AG10803 (cell line): Measurements from ENCODE around the gene KIAA1217.

ENCODE experiments used
- DNase-seq: peaks from one replicate; pipeline ENCODE4 v3.0.0; 2010; ENCODE audit warnings: low read depth
- H3K4me3 ChIP-seq: 2 replicates; pipeline ENCODE4 v1.5.1; 2011; ENCODE audit warnings: mild to moderate bottlenecking, low read length, control low read depth
- TF ChIP-seq, protein P1 (sequence below): conservative IDR thresholded peaks from 2 replicates; pipeline ENCODE4 v1.5.1; 2011; ENCODE audit warnings: mild to moderate bottlenecking, low read length, control low read depth, inconsistent platforms

Gene KIAA1217

GRCh38 chr10:24197263-24197662, 11.7 kb upstream of the KIAA1217 start:
- TF ChIP-seq, protein P1, sequence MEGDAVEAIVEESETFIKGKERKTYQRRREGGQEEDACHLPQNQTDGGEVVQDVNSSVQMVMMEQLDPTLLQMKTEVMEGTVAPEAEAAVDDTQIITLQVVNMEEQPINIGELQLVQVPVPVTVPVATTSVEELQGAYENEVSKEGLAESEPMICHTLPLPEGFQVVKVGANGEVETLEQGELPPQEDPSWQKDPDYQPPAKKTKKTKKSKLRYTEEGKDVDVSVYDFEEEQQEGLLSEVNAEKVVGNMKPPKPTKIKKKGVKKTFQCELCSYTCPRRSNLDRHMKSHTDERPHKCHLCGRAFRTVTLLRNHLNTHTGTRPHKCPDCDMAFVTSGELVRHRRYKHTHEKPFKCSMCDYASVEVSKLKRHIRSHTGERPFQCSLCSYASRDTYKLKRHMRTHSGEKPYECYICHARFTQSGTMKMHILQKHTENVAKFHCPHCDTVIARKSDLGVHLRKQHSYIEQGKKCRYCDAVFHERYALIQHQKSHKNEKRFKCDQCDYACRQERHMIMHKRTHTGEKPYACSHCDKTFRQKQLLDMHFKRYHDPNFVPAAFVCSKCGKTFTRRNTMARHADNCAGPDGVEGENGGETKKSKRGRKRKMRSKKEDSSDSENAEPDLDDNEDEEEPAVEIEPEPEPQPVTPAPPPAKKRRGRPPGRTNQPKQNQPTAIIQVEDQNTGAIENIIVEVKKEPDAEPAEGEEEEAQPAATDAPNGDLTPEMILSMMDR: peak; percentile 9; the same call in 1 of the 2 replicates
- no peak overlapping the region for H3K4me3 ChIP-seq
- no peak for DNase-seq

GRCh38 chr10:24201503-24202180, 7.3 kb upstream of the KIAA1217 start:
- TF ChIP-seq, protein P1: no peak
- H3K4me3 ChIP-seq: no peak overlapping the region
- no peak for DNase-seq

GRCh38 chr10:24202181-24202570, 6.8 kb upstream of the KIAA1217 start:
- TF ChIP-seq, protein P1: no peak
- H3K4me3 ChIP-seq: no peak overlapping the region

GRCh38 chr10:24205821-24206220, 3.1 kb upstream of the KIAA1217 start:
- TF ChIP-seq, protein P1: no peak
- no peak for DNase-seq
- no peak overlapping the region for H3K4me3 ChIP-seq

More at GRCh38 chr10:24202181-24202570, 6.8 kb upstream of the KIAA1217 start:
- no peak for DNase-seq

DNA sequence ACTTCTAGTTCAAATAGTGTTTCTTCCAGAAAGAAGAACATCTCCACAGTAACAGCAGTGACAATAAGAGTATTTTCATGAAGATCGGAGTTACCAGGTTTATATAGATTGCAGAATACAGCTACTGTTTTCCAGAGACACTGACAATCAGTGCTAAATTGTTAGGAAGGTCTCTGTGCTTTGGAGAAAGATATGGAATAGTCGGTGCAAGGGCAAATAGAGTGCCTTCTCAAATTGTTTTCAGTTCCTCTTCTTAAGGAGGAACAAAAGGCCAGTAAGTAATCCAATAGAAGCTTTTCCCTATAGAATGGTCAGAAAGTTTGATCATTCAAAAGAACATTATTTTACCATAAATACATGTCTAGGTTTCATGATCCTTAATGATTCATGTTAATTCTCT, 2.6 kb upstream of the KIAA1217 start:
- H3K4me3 ChIP-seq: no peak overlapping the region
- TF ChIP-seq, protein P1: no peak
- no peak for DNase-seq

DNA sequence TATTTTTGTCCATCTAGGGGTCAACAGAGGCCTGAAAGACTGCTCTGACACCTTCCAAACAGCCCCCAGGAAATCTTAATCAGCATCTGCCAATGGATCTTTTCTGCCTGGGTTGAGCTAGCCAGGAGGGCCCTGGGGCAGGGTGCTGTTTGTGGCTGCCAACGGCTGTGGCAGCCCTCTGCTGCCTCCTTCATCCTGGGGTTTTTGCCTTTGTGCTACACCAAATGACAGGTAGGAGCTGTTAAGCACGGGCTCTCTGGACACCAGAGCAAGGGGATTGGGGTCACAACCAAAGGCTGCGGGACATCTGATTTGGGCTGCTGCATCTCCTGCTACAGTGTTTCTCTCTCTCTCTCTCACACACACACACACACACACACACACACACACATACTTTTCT, 2.0 kb upstream of the KIAA1217 start:
- DNase-seq: no peak
- H3K4me3 ChIP-seq: no peak overlapping the region
- TF ChIP-seq, protein P1: no peak

- DNase-seq: no peak
- TF ChIP-seq, protein P1: no peak
- H3K4me3 ChIP-seq: no peak overlapping the region
Observed at GRCh38 chr10:24207341-24207740, 1.6 kb upstream of the KIAA1217 start.
